Skeletal muscle satellite cell (primary cell): ENCODE data around the gene RTP1.

Experiments
- H3K27me3 ChIP-seq: 2 replicates; pipeline ENCODE4 v1.7.0; 2013; ENCODE audit warnings: low read length; ENCODE audit not compliant: control insufficient read depth, insufficient read depth
- H3K36me3 ChIP-seq: 2 replicates; pipeline ENCODE4 v1.7.0; 2013; ENCODE audit warnings: mild to moderate bottlenecking, control low read depth, low read length; ENCODE audit not compliant: insufficient read depth
- H3K4me1 ChIP-seq: 2 replicates; pipeline ENCODE4 v1.7.0; 2013; ENCODE audit warnings: low read length; ENCODE audit not compliant: control insufficient read depth, insufficient read depth
- H3K4me2 ChIP-seq: 2 replicates; pipeline ENCODE4 v1.7.0; 2013; ENCODE audit warnings: mild to moderate bottlenecking, low read length
- H3K4me3 ChIP-seq: 2 replicates; pipeline ENCODE4 v1.7.0; 2013; ENCODE audit warnings: low read length
- H3K9ac ChIP-seq: 2 replicates; pipeline ENCODE4 v1.7.0; 2013; ENCODE audit warnings: mild to moderate bottlenecking, low read depth, low read length, moderate library complexity
- H3K9me3 ChIP-seq: replicated peaks from 2 replicates; pipeline ENCODE4 v1.7.0; 2013; ENCODE audit warnings: mild to moderate bottlenecking, control low read depth, low read length

The RTP1 gene

GRCh38 chr3:187181454-187182170 is 15.7 kb upstream of the RTP1 start:
- no peaks in the 10 kb centered on the region for H3K9me3 ChIP-seq
- no peak overlapping the region for H3K9ac ChIP-seq
- no peak overlapping the region for H3K4me3 ChIP-seq
- H3K4me1 ChIP-seq = peaks cover 15% of the 10 kb centered on the region
- no peak overlapping the region for H3K4me2 ChIP-seq
- no peaks in the 10 kb centered on the region for H3K36me3 ChIP-seq
- H3K27me3 ChIP-seq = no peaks in the 10 kb centered on the region

GRCh38 chr3:187183210-187183862 is 13.9 kb upstream of the RTP1 start:
- Histone ChIP-seq H3K27me3 (no peaks in the 10 kb centered on the region), H3K9me3 (no peaks in the 10 kb centered on the region), H3K4me3 (no peak overlapping the region), H3K36me3 (no peaks in the 10 kb centered on the region), H3K9ac (no peak overlapping the region), H3K4me1 (peaks cover 24% of the 10 kb centered on the region), H3K4me2 (no peak overlapping the region)

- no peak overlapping the region for H3K4me2 ChIP-seq
- H3K27me3 ChIP-seq = no peaks in the 10 kb centered on the region
- peaks cover 24% of the 10 kb centered on the region for H3K4me1 ChIP-seq
- no peaks in the 10 kb centered on the region for H3K9me3 ChIP-seq
- no peak overlapping the region for H3K4me3 ChIP-seq
- no peaks in the 10 kb centered on the region for H3K36me3 ChIP-seq
- H3K9ac ChIP-seq = no peak overlapping the region
These were observed 13.4 kb upstream of the RTP1 start for GRCh38 chr3:187183903-187184302.

- H3K9me3 ChIP-seq = no peaks in the 10 kb centered on the region
- H3K9ac ChIP-seq = no peak overlapping the region
- H3K4me2 ChIP-seq = no peak overlapping the region
- H3K27me3 ChIP-seq = no peaks in the 10 kb centered on the region
- peaks cover 24% of the 10 kb centered on the region for H3K4me1 ChIP-seq
- no peak overlapping the region for H3K4me3 ChIP-seq
- H3K36me3 ChIP-seq = no peaks in the 10 kb centered on the region
These were observed 11.5 kb upstream of the RTP1 start for GRCh38 chr3:187185759-187186158.

- Histone ChIP-seq H3K27me3 (no peaks in the 10 kb centered on the region), H3K4me2 (peak overlapping the region; percentile 18), H3K9ac (no peak overlapping the region), H3K4me3 (no peak overlapping the region), H3K9me3 (no peaks in the 10 kb centered on the region), H3K36me3 (no peaks in the 10 kb centered on the region), H3K4me1 (peaks cover 24% of the 10 kb centered on the region)
These were observed 10.9 kb upstream of the RTP1 start for GRCh38 chr3:187186375-187186774.

GRCh38 chr3:187186801-187187421 is 10.4 kb upstream of the RTP1 start:
- Histone ChIP-seq H3K27me3 (no peaks in the 10 kb centered on the region), H3K4me3 (no peak overlapping the region), H3K4me2 (peak overlapping the region; percentile 18), H3K9ac (no peak overlapping the region), H3K4me1 (peaks cover 24% of the 10 kb centered on the region), H3K9me3 (no peaks in the 10 kb centered on the region), H3K36me3 (no peaks in the 10 kb centered on the region)

GRCh38 chr3:187188931-187189330 is 8.4 kb upstream of the RTP1 start:
- H3K4me1 ChIP-seq = peaks cover 14% of the 10 kb centered on the region
- no peaks in the 10 kb centered on the region for H3K27me3 ChIP-seq
- H3K9ac ChIP-seq = no peak overlapping the region
- no peaks in the 10 kb centered on the region for H3K36me3 ChIP-seq
- no peak overlapping the region for H3K4me3 ChIP-seq
- no peaks in the 10 kb centered on the region for H3K9me3 ChIP-seq
- H3K4me2 ChIP-seq = no peak overlapping the region

- Histone ChIP-seq H3K4me3 (no peak overlapping the region), H3K9me3 (no peaks in the 10 kb centered on the region), H3K36me3 (no peaks in the 10 kb centered on the region), H3K9ac (no peak overlapping the region), H3K27me3 (no peaks in the 10 kb centered on the region), H3K4me2 (no peak overlapping the region), H3K4me1 (peaks cover 12% of the 10 kb centered on the region)
These were observed 6.0 kb upstream of the RTP1 start for GRCh38 chr3:187191271-187191670.

GRCh38 chr3:187193181-187193580 is 4.1 kb upstream of the RTP1 start:
- H3K27me3 ChIP-seq = no peaks in the 10 kb centered on the region
- no peaks in the 10 kb centered on the region for H3K36me3 ChIP-seq
- no peak overlapping the region for H3K4me3 ChIP-seq
- no peaks in the 10 kb centered on the region for H3K4me1 ChIP-seq
- no peak overlapping the region for H3K9ac ChIP-seq
- H3K9me3 ChIP-seq = no peaks in the 10 kb centered on the region
- H3K4me2 ChIP-seq = no peak overlapping the region

GRCh38 chr3:187196573-187197334 is 532 bp upstream of the RTP1 start:
- H3K9me3 ChIP-seq = no peaks in the 10 kb centered on the region

GRCh38 chr3:187198490-187198889 is 1.2 kb downstream of the RTP1 start:
- Histone ChIP-seq H3K4me2 (no peak overlapping the region), H3K9me3 (no peaks in the 10 kb centered on the region), H3K4me1 (no peaks in the 10 kb centered on the region), H3K4me3 (no peak overlapping the region), H3K36me3 (no peaks in the 10 kb centered on the region), H3K27me3 (peaks cover 9% of the 10 kb centered on the region), H3K9ac (no peak overlapping the region)

More at GRCh38 chr3:187196573-187197334, 532 bp upstream of the RTP1 start:
- Histone ChIP-seq H3K4me3 (no peak overlapping the region), H3K4me2 (no peak overlapping the region), H3K36me3 (no peaks in the 10 kb centered on the region), H3K27me3 (peaks cover 3% of the 10 kb centered on the region), H3K4me1 (no peaks in the 10 kb centered on the region), H3K9ac (no peak overlapping the region)
